Astrocyte of the cerebellum (primary cell): ENCODE measurements around the gene WDR59.

Experiments used
- DNase-seq: peaks from one replicate; pipeline ENCODE4 v3.0.0-alpha.2; 2011; ENCODE audit warnings: low read depth
- H3K4me3 ChIP-seq: 2 replicates; pipeline ENCODE4 v1.5.1; 2011; ENCODE audit warnings: mild to moderate bottlenecking, low read depth, low read length, moderate library complexity
- CTCF ChIP-seq: IDR thresholded peaks from 2 replicates; pipeline ENCODE4 v1.5.1; 2012; ENCODE audit warnings: low read length, low read depth, moderate library complexity, mild to moderate bottlenecking; ENCODE audit errors: missing control alignments
- in situ Hi-C: cut with HindIII; loops from 2 replicates; pipeline ENCODE4 v1.10.0; 2017; ENCODE audit warnings: low sequenced_read_pairs

Gene WDR59

DNA sequence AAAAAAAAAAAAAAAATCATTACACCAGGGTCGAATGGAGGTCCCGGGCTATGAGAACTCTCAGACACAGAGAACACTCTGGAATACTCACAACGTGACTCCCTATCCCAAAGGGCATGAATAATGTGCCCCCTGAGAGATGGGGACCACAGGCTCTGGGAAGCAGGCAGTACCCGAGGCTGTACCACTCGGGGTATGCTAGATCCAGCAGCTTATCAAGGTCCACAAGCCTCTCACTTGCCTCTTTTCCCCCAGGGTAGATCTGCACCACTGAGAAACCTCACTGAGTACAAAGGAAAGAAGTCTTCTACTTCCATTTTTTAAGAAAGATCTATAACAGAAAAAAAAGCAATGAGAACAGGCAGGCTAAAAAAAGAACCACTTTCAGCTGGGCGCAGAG, 40.5 kb downstream of the WDR59 start:
- no peak overlapping the region for H3K4me3 ChIP-seq
- DNase-seq = no peak
- no peak for TF ChIP-seq CTCF
- in situ Hi-C loops = no loop called here

DNA sequence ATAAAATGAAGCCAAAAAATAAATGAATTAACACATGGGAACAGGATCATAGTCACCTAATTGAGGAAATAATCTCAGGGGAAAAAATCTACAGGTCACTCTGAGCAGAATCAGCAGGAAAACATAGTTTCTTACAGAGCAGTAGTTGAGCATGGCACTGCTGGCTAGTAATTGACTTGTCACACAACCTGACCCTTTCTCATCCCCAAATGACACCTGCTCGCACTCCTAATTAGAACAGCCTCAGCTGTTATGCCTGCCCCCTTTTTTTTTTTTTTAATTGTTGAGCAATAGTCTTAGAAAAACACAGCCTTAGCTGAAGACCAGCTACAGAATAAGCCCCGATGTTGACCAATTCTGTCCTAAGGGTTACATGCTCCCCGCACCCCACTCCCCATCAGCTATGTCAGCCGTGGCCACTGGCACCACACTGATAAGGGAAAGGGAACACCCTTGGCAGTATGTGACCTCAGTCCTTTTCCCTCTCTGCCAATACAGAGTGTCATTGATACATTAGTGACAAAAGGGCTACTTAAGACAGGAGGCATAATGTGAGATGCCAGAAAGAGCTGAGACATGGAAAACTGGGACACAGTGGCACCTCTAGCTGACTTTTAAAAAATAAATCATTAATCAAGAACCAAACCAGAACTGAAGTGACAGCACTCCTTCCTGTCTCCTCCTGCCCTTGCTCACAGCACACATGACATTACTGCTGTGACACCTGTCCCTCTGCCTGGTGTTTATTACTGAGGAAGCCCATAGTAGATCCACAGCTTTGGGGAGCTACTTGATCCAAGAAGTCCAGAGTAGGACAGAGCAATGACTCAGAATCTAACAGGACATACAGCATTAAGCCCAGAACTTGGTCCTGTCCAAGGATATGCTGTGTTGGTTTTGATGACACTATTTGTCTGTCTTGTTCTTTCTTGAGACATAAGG, 41.7 kb downstream of the WDR59 start:
- no peak for TF ChIP-seq CTCF
- in situ Hi-C loops = no loop called here
- no peak overlapping the region for H3K4me3 ChIP-seq
- no peak for DNase-seq

GRCh38 chr16:74942566-74942965, 42.4 kb downstream of the WDR59 start:
- TF ChIP-seq CTCF = no peak
- in situ Hi-C loops = no loop called here
- DNase-seq = no peak
- no peak overlapping the region for H3K4me3 ChIP-seq

- TF ChIP-seq CTCF = no peak
- in situ Hi-C loops = no loop called here
- no peak for DNase-seq
- H3K4me3 ChIP-seq = no peak overlapping the region
Observed at GRCh38 chr16:74939688-74940087, 45.2 kb downstream of the WDR59 start.

- DNase-seq = peak; percentile 72
- TF ChIP-seq CTCF = no peak
- no peak overlapping the region for H3K4me3 ChIP-seq
- in situ Hi-C loops = no loop called here
Observed at GRCh38 chr16:74936902-74937560, 47.9 kb downstream of the WDR59 start.

DNA sequence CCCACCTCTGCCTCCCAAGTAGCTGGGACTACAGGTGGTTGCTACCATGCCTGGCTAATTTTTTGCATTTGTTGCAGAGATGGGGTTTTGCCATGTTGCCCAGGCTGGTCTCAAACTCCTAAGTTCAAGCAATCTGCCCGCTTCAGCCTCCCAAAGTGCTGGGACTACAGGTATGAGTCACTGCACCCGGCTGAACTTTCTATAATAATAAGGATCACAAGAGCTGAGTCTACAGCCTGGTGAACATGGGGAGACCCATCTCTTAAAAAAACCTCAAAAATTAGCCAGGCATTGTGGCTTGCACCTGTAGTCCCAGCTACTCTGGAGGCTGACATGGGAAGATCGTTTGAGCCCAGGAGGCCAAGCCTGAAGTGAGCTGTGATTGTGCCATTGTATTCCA, 53.5 kb downstream of the WDR59 start:
- in situ Hi-C loops = no loop called here
- no peak overlapping the region for H3K4me3 ChIP-seq
- DNase-seq = no peak
- no peak for TF ChIP-seq CTCF
